ENCODE results near the gene GTF3A. TPM values are rescaled to one million over a fixed set of nuclear protein-coding genes. Genes with fewer than 3 reads are reported as not detected.

Gene GTF3A
- total RNA-seq, 6 experiments from 2014 or later, result 50.2 to 216 (median 64.9) TPM

GRCh38 chr13:27427641-27428040 is 3.2 kb downstream of the GTF3A start:
- DNase-seq (no peak), ATAC-seq (peak in 1 of 4 donors; percentile 2)
- H3K27me3 ChIP-seq, result no peaks in the 10 kb centered on the region
- peaks cover 0 to 17% (median 8%) of the 10 kb centered on the region in 4 donors for H3K4me1 ChIP-seq
- peaks cover 0 to 33% (median 18%) of the 10 kb centered on the region in 4 donors for H3K36me3 ChIP-seq
- no peaks in the 10 kb centered on the region for H3K9me3 ChIP-seq
- WGBS (ENCODE audit: insufficient coverage, low coverage, low lambda C conversion rate, missing lambda C conversion rate), result 60% methylated on average over 2 of the region's 2 CpGs
- no peak overlapping the region for H3K4me3 ChIP-seq
- no peak overlapping the region for H3K27ac ChIP-seq
- TF ChIP-seq POLR2A (IDR thresholded peaks at IDR 0.05) (no peak), CTCF (IDR thresholded peaks at IDR 0.05) (no peak)
- intact Hi-C loops (cut with DNase I), result no loop called here

GRCh38 chr13:27428160-27428559 is 3.7 kb downstream of the GTF3A start:
- H3K27me3 ChIP-seq, result no peaks in the 10 kb centered on the region
- peaks cover 0 to 39% (median 20%) of the 10 kb centered on the region in 4 donors for H3K36me3 ChIP-seq
- DNase-seq (no peak), ATAC-seq (no peak)
- H3K27ac ChIP-seq, result no peak overlapping the region
- intact Hi-C loops (cut with DNase I), result no loop called here
- TF ChIP-seq CTCF (IDR thresholded peaks at IDR 0.05), result no peak
- no peak for TF ChIP-seq POLR2A (IDR thresholded peaks at IDR 0.05)
- no peak overlapping the region for H3K4me3 ChIP-seq
- H3K9me3 ChIP-seq, result no peaks in the 10 kb centered on the region
- peaks cover 0 to 17% (median 8%) of the 10 kb centered on the region in 4 donors for H3K4me1 ChIP-seq
- WGBS (ENCODE audit: insufficient coverage, low coverage, low lambda C conversion rate, missing lambda C conversion rate), result 91% methylated on average over 5 of the region's 5 CpGs

- peaks cover 0 to 70% (median 36%) of the 10 kb centered on the region in 4 donors for H3K36me3 ChIP-seq
- DNase-seq, result no peak
- intact Hi-C loops (cut with DNase I), result no loop called here
- ATAC-seq, result no peak
- H3K4me1 ChIP-seq, result peaks cover 0 to 5% (median 0%) of the 10 kb centered on the region in 4 donors
- no peak overlapping the region for H3K27ac ChIP-seq
- 76% methylated on average over 3 of the region's 3 CpGs for WGBS (ENCODE audit: insufficient coverage, low coverage, low lambda C conversion rate, missing lambda C conversion rate)
- H3K27me3 ChIP-seq, result no peaks in the 10 kb centered on the region
- H3K9me3 ChIP-seq, result no peaks in the 10 kb centered on the region
- no peak for TF ChIP-seq POLR2A (IDR thresholded peaks at IDR 0.05)
- TF ChIP-seq CTCF (IDR thresholded peaks at IDR 0.05), result no peak
- H3K4me3 ChIP-seq, result no peak overlapping the region
Observed at GRCh38 chr13:27432180-27432579, 7.8 kb downstream of the GTF3A start.

GRCh38 chr13:27432611-27433210 is 8.3 kb downstream of the GTF3A start:
- DNase-seq, result no peak
- Histone ChIP-seq H3K4me1 (no peaks in the 10 kb centered on the region), H3K27ac (no peak overlapping the region), H3K4me3 (no peak overlapping the region), H3K36me3 (peaks cover 0 to 70% (median 36%) of the 10 kb centered on the region in 4 donors), H3K27me3 (no peaks in the 10 kb centered on the region), H3K9me3 (no peaks in the 10 kb centered on the region)
- TF ChIP-seq POLR2A (IDR thresholded peaks at IDR 0.05) (no peak), CTCF (IDR thresholded peaks at IDR 0.05) (no peak)
- 66% methylated on average over 6 of the region's 12 CpGs for WGBS (ENCODE audit: insufficient coverage, low coverage, low lambda C conversion rate, missing lambda C conversion rate)
- peak; percentile 24 to 38 (median 32) for ATAC-seq
- intact Hi-C loops (cut with DNase I), result no loop called here

All from right lobe of liver (tissue), 6 donors.